22Rv1 (cell line): ENCODE results near the gene SLC15A3.

ENCODE experiments used
- ZFX ChIP-seq: fragments of 450-650 bp; IDR thresholded peaks from 2 replicates; pipeline ENCODE4 v1.6.1; 2017; ENCODE audit warnings: antibody characterized with exemption, borderline replicate concordance
- TF ChIP-seq, protein P1 (sequence below): fragments of 450-650 bp; IDR thresholded peaks from 2 replicates; pipeline ENCODE4 v1.5.1; 2017; ENCODE audit warnings: mild to moderate bottlenecking

- TF ChIP-seq, protein P1, sequence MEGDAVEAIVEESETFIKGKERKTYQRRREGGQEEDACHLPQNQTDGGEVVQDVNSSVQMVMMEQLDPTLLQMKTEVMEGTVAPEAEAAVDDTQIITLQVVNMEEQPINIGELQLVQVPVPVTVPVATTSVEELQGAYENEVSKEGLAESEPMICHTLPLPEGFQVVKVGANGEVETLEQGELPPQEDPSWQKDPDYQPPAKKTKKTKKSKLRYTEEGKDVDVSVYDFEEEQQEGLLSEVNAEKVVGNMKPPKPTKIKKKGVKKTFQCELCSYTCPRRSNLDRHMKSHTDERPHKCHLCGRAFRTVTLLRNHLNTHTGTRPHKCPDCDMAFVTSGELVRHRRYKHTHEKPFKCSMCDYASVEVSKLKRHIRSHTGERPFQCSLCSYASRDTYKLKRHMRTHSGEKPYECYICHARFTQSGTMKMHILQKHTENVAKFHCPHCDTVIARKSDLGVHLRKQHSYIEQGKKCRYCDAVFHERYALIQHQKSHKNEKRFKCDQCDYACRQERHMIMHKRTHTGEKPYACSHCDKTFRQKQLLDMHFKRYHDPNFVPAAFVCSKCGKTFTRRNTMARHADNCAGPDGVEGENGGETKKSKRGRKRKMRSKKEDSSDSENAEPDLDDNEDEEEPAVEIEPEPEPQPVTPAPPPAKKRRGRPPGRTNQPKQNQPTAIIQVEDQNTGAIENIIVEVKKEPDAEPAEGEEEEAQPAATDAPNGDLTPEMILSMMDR: no peak
- no peak for TF ChIP-seq ZFX
Measured at GRCh38 chr11:60927600-60927999, 24.4 kb downstream of the SLC15A3 start.
